Raji (cell line): Measurements from ENCODE around the gene RSPH1.
A peak's percentile ranks its signal among the peaks of the same experiment; 100 is the strongest.

Experiments used
- POLR2A ChIP-seq: IDR thresholded peaks from 2 replicates; pipeline ENCODE4 v1.6.1; 2011; ENCODE audit warnings: low read depth, low read length, control low read depth; ENCODE audit not compliant: insufficient read depth

Gene RSPH1

GRCh38 chr21:42471716-42472330 lies 24.2 kb downstream of the RSPH1 start:
- TF ChIP-seq POLR2A, result no peak

GRCh38 chr21:42471206-42471605 lies 24.8 kb downstream of the RSPH1 start:
- no peak for TF ChIP-seq POLR2A

GRCh38 chr21:42469272-42469671 lies 26.8 kb downstream of the RSPH1 start:
- TF ChIP-seq POLR2A, result no peak

GRCh38 chr21:42468491-42469131 lies 27.4 kb downstream of the RSPH1 start:
- TF ChIP-seq POLR2A, result no peak

GRCh38 chr21:42467140-42467983 lies 28.7 kb downstream of the RSPH1 start:
- TF ChIP-seq POLR2A, result no peak

- no peak for TF ChIP-seq POLR2A
Observed at GRCh38 chr21:42466700-42467099, 29.3 kb downstream of the RSPH1 start.

- no peak for TF ChIP-seq POLR2A
Observed at GRCh38 chr21:42465803-42466127, 30.3 kb downstream of the RSPH1 start.

GRCh38 chr21:42465008-42465802 lies 30.8 kb downstream of the RSPH1 start:
- no peak for TF ChIP-seq POLR2A

GRCh38 chr21:42463861-42464515 lies 32.0 kb downstream of the RSPH1 start:
- TF ChIP-seq POLR2A, result 0 out of 2 replicates have a peak, but pooled peaks have one; percentile 6

GRCh38 chr21:42461881-42462877 lies 33.8 kb downstream of the RSPH1 start:
- TF ChIP-seq POLR2A, result peak; percentile 68

GRCh38 chr21:42461185-42461520 lies 34.9 kb downstream of the RSPH1 start:
- TF ChIP-seq POLR2A, result 0 out of 2 replicates have a peak, but pooled peaks have one; percentile 37

- TF ChIP-seq POLR2A, result 0 out of 2 replicates have a peak, but pooled peaks have one; percentile 24
Observed at GRCh38 chr21:42460391-42461184, 35.4 kb downstream of the RSPH1 start.
